IMR-90 (cell line): ENCODE results near the gene UBE2D4. TPM values are rescaled to one million over a fixed set of nuclear protein-coding genes. Genes with fewer than 3 reads are reported as not detected.
"Not testable (repeated sequence)": the region's sequence is repeated elsewhere in the genome, so short reads cannot be mapped to it uniquely, and the experiment has no call there.

ENCODE experiments used
- ATAC-seq: fragments of 200-7000 bp; cut with Tn5 transposase; 2 replicates; pipeline ENCODE4 v1.9.1; 2020; ENCODE audit warnings: low read depth, mild to moderate bottlenecking, moderate library complexity
- BruUV-seq: library from RNA; stranded (reverse); fragments of 400-500 nt; replicated peaks from 2 replicates; lab custom pipeline; 2021; lab: Mats Ljungman, UMichigan
- CTCF ChIA-PET: fragments of 300-600 bp; formaldehyde crosslinking; extraction: SDS; loops from one replicate; lab custom pipeline; 2021; ENCODE audit warnings: antibody characterized with exemption; lab: Yijun Ruan, JAX
- POLR2A ChIA-PET: fragments of 300-600 bp; sonication (Branson Sonifier 250); formaldehyde crosslinking; loops from one replicate; lab custom pipeline; 2022; ENCODE audit warnings: antibody characterized with exemption; ENCODE audit not compliant: unreplicated experiment; lab: Charles Lee
- DNase-seq: peaks from one replicate; pipeline ENCODE4 v3.0.0; 2013
- H2AFZ ChIP-seq: replicated peaks from 2 replicates; pipeline ENCODE3; 2013; ENCODE audit warnings: low read length, mild to moderate bottlenecking; ENCODE audit not compliant: poor library complexity
- H2AK5ac ChIP-seq: 2 replicates; pipeline ENCODE4 v1.6.1; 2013; ENCODE audit warnings: low read depth, low read length, inconsistent platforms
- H2AK9ac ChIP-seq: replicated peaks from 2 replicates; pipeline ENCODE3; 2013; ENCODE audit warnings: mild to moderate bottlenecking, low read depth, low read length, moderate library complexity; ENCODE audit not compliant: poor library complexity
- H2BK120ac ChIP-seq: 2 replicates; pipeline ENCODE4 v1.6.1; 2013; ENCODE audit warnings: low read depth, low read length, inconsistent platforms
- H2BK15ac ChIP-seq: 3 replicates; pipeline ENCODE4 v1.6.1; 2013; ENCODE audit warnings: low read depth, low read length, inconsistent platforms
- H2BK20ac ChIP-seq: 2 replicates; pipeline ENCODE4 v1.6.1; 2013; ENCODE audit warnings: low read depth, mild to moderate bottlenecking, inconsistent platforms, low read length, moderate library complexity
- H2BK5ac ChIP-seq: 2 replicates; pipeline ENCODE4 v1.6.1; 2013; ENCODE audit warnings: mild to moderate bottlenecking, low read depth, low read length, inconsistent platforms; ENCODE audit not compliant: poor library complexity, severe bottlenecking
- H3K14ac ChIP-seq: replicated peaks from 2 replicates; pipeline ENCODE4 v1.6.1; 2013; ENCODE audit warnings: low read depth, low read length, inconsistent platforms
- H3K18ac ChIP-seq: 2 replicates; pipeline ENCODE4 v1.6.1; 2013; ENCODE audit warnings: low read depth, low read length, control low read depth
- H3K23ac ChIP-seq: 2 replicates; pipeline ENCODE4 v1.6.1; 2013; ENCODE audit warnings: low read depth, low read length, inconsistent platforms
- H3K27ac ChIP-seq: 2 replicates; pipeline ENCODE4 v1.5.1; 2013; ENCODE audit warnings: mild to moderate bottlenecking, control low read depth, low read length; ENCODE audit not compliant: insufficient read depth
- H3K27me3 ChIP-seq: 2 replicates; pipeline ENCODE4 v1.6.1; 2013; ENCODE audit warnings: low read length; ENCODE audit not compliant: control insufficient read depth, insufficient read depth
- H3K36me3 ChIP-seq: 2 replicates; pipeline ENCODE4 v1.6.1; 2013; ENCODE audit warnings: low read length, mixed read lengths; ENCODE audit not compliant: control insufficient read depth, insufficient read depth
- H3K4ac ChIP-seq: 2 replicates; pipeline ENCODE4 v1.6.1; 2013; ENCODE audit warnings: low read depth, low read length, inconsistent platforms
- H3K4me1 ChIP-seq: 2 replicates; pipeline ENCODE4 v1.6.1; 2013; ENCODE audit warnings: low read length, mixed read lengths; ENCODE audit not compliant: control insufficient read depth, insufficient read depth
- H3K4me2 ChIP-seq: 2 replicates; pipeline ENCODE4 v1.6.1; 2013; ENCODE audit warnings: low read depth, mild to moderate bottlenecking, control low read depth, low read length, moderate library complexity
- H3K4me3 ChIP-seq: 2 replicates; pipeline ENCODE4 v1.5.1; 2013; ENCODE audit warnings: low read depth, mild to moderate bottlenecking, control low read depth, low read length, moderate library complexity; ENCODE audit not compliant: insufficient read depth
- H3K56ac ChIP-seq: 2 replicates; pipeline ENCODE4 v1.6.1; 2013; ENCODE audit warnings: low read length, inconsistent platforms; ENCODE audit not compliant: insufficient read depth; ENCODE audit errors: extremely low read depth
- H3K79me1 ChIP-seq, 2 experiments: 2 replicates each; pipeline ENCODE4 v1.6.1; 2013; ENCODE audit warnings: low read length in 2 of 2, inconsistent platforms in 1 of 2, low read depth in 1 of 2
- H3K9ac ChIP-seq: 2 replicates; pipeline ENCODE4 v1.6.1; 2013; ENCODE audit warnings: low read depth, low read length, control low read depth
- H3K9me1 ChIP-seq: 2 replicates; pipeline ENCODE4 v1.6.1; 2013; ENCODE audit warnings: low read length, inconsistent platforms; ENCODE audit not compliant: insufficient read depth
- H3K9me3 ChIP-seq: 2 replicates; pipeline ENCODE4 v1.6.1; 2013; ENCODE audit warnings: low read length; ENCODE audit not compliant: control insufficient read depth, insufficient read depth
- H4K20me1 ChIP-seq: 2 replicates; pipeline ENCODE4 v1.6.1; 2013; ENCODE audit warnings: low read length, inconsistent platforms; ENCODE audit not compliant: insufficient read depth
- H4K5ac ChIP-seq: 2 replicates; pipeline ENCODE4 v1.6.1; 2013; ENCODE audit warnings: mild to moderate bottlenecking, low read depth, low read length, control low read depth
- H4K8ac ChIP-seq, 2 experiments: 2 replicates each; pipeline ENCODE4 v1.6.1; 2013; ENCODE audit warnings: low read depth in 2 of 2, low read length in 2 of 2, control low read depth in 1 of 2, inconsistent platforms in 1 of 2
- H4K91ac ChIP-seq: 2 replicates; pipeline ENCODE4 v1.6.1; 2013; ENCODE audit warnings: low read depth, low read length, inconsistent platforms; ENCODE audit not compliant: insufficient read depth
- WGBS, 2 experiments: methylation state at CpG; one replicate each; pipeline versions ENCODE4 v1.1.5 to v1.1.7; 2013; ENCODE audit warnings: missing lambda C conversion rate in 2 of 2; ENCODE audit not compliant: insufficient read length in 1 of 2; ENCODE audit errors: extremely low coverage in 2 of 2; 5-methylcytosine and 5-hydroxymethylcytosine counted together
- dilution Hi-C: fragments of 300-500 bp; cut with HindIII; formaldehyde crosslinking; loops from one replicate; pipeline ENCODE4 v1.14.3; 2018; ENCODE audit warnings: low sequenced_read_pairs; ENCODE audit not compliant: unreplicated experiment
- in situ Hi-C: fragments of 300-500 bp; cut with MboI; formaldehyde crosslinking; loops from 3 replicates; pipeline ENCODE4 v1.14.3; 2019; ENCODE audit warnings: low sequenced_read_pairs, inconsistent platforms, mixed read lengths
- intact Hi-C: fragments of 100-400 bp; cut with micrococcal nuclease; formaldehyde crosslinking; loops from 2 replicates; pipeline ENCODE4 v1.10.0; 2022
- polyA plus RNA-seq, 3 experiments: library from polyadenylated mRNA; depleted of rRNA; stranded (reverse); fragments of >200 nt; gene quantifications; 2 replicates each; pipeline ENCODE4 v1.2.3, GENCODE V29; 2012; ENCODE audit warnings: low replicate concordance in 1 of 3
- total RNA-seq: library from RNA; depleted of rRNA; stranded (reverse); fragments of >200 nt; gene quantifications from 2 replicates; pipeline ENCODE4 v1.2.3, GENCODE V29; 2012

The UBE2D4 gene
- total and polyA plus RNA-seq, 2 of the 4 experiments (the other 2 are of a cell fraction): 9.7 to 10.5 TPM

- H2AK5ac ChIP-seq: not testable (repeated sequence)
These were observed 27.7 kb upstream of the UBE2D4 start for GRCh38 chr7:43898571-43898970.

More at GRCh38 chr7:43898571-43898970, 27.7 kb upstream of the UBE2D4 start:
- H3K4me1 ChIP-seq, H2BK5ac ChIP-seq, H3K18ac ChIP-seq, H4K5ac ChIP-seq, H3K14ac ChIP-seq, H3K4ac ChIP-seq, BruUV-seq, intact Hi-C loops, DNase-seq, H2BK15ac ChIP-seq, H2AFZ ChIP-seq, in situ Hi-C loops, H3K4me2 ChIP-seq, dilution Hi-C loops, POLR2A ChIA-PET, H4K8ac ChIP-seq, H3K36me3 ChIP-seq, H3K23ac ChIP-seq, H3K56ac ChIP-seq, H3K9me3 ChIP-seq, H3K4me3 ChIP-seq, H4K91ac ChIP-seq, CTCF ChIA-PET, H2AK9ac ChIP-seq, ATAC-seq, H3K27me3 ChIP-seq, H3K9ac ChIP-seq, H2BK20ac ChIP-seq, H3K27ac ChIP-seq, H2BK120ac ChIP-seq: not testable (repeated sequence)
- Histone ChIP-seq H3K79me1 (peaks cover 32 to 72% of the 10 kb centered on the region in 2 experiments), H4K20me1 (peaks cover 48% of the 10 kb centered on the region), H3K9me1 (peaks cover 21% of the 10 kb centered on the region)
- 90% methylated on average over 1 of the region's 2 CpGs; no CpG with 5 or more reads in 1 of the 2 experiments for WGBS, 2 experiments
